Neural progenitor cell (in vitro differentiated cells): ENCODE data around the gene SUMF1. TPM values are rescaled to one million over a fixed set of nuclear protein-coding genes. Genes with fewer than 3 reads are reported as not detected.

Experiments
- DNase-seq: peaks from one replicate; pipeline ENCODE4 v3.0.0-alpha.2; 2016; ENCODE audit warnings: low spot score
- H2AFZ ChIP-seq: fragments of 200-600 bp; sonication (generic); replicated peaks from 2 replicates; pipeline ENCODE4 v1.6.1; 2016; ENCODE audit warnings: antibody characterized with exemption
- H3F3A ChIP-seq: fragments of 200-600 bp; sonication (generic); 2 replicates; pipeline ENCODE4 v1.6.1; 2016; ENCODE audit warnings: antibody characterized with exemption, low read depth
- H3K27ac ChIP-seq: fragments of 200-600 bp; sonication (generic); 2 replicates; pipeline ENCODE4 v1.5.1; 2016; ENCODE audit warnings: mild to moderate bottlenecking
- H3K27me3 ChIP-seq: fragments of 200-600 bp; sonication (generic); 2 replicates; pipeline ENCODE4 v1.6.1; 2016; ENCODE audit warnings: mild to moderate bottlenecking, moderate library complexity
- H3K36me3 ChIP-seq: fragments of 200-600 bp; sonication (generic); 2 replicates; pipeline ENCODE4 v1.5.1; 2016
- H3K4me1 ChIP-seq: fragments of 200-600 bp; sonication (generic); 2 replicates; pipeline ENCODE4 v1.6.1; 2016; ENCODE audit warnings: mixed run types
- H3K4me2 ChIP-seq: fragments of 200-600 bp; sonication (generic); 2 replicates; pipeline ENCODE4 v1.6.1; 2016
- H3K4me3 ChIP-seq: fragments of 200-600 bp; sonication (generic); 2 replicates; pipeline ENCODE4 v1.5.1; 2016
- H3K79me2 ChIP-seq: fragments of 200-600 bp; sonication (generic); 2 replicates; pipeline ENCODE4 v1.6.1; 2016; ENCODE audit warnings: low read depth
- H3K9ac ChIP-seq: fragments of 200-600 bp; sonication (generic); 2 replicates; pipeline ENCODE4 v1.6.1; 2016
- H3K9me3 ChIP-seq: fragments of 200-600 bp; sonication (generic); 2 replicates; pipeline ENCODE4 v1.5.1; 2016; ENCODE audit warnings: low read depth
- H4K20me1 ChIP-seq: fragments of 200-600 bp; sonication (generic); 2 replicates; pipeline ENCODE4 v1.6.1; 2016; ENCODE audit warnings: low read depth
- H3K27ac Mint-ChIP-seq: 3 replicates; pipeline ENCODE4 v1.8.0; 2021; ENCODE audit warnings: mixed read lengths
- H3K27me3 Mint-ChIP-seq: 2 replicates; pipeline ENCODE4 v1.8.0; 2022; ENCODE audit warnings: low read depth, mild to moderate bottlenecking, inconsistent platforms, moderate library complexity, mixed read lengths; ENCODE audit not compliant: insufficient read depth
- H3K36me3 Mint-ChIP-seq: 3 replicates; pipeline ENCODE4 v1.8.0; 2021; ENCODE audit warnings: mixed read lengths
- H3K4me1 Mint-ChIP-seq: 3 replicates; pipeline ENCODE4 v1.8.0; 2021; ENCODE audit warnings: mixed read lengths
- H3K4me3 Mint-ChIP-seq: 3 replicates; pipeline ENCODE4 v1.8.0; 2021; ENCODE audit warnings: mild to moderate bottlenecking, moderate library complexity, mixed read lengths
- H3K9me3 Mint-ChIP-seq: 3 replicates; pipeline ENCODE4 v1.8.0; 2020; ENCODE audit warnings: mixed read lengths
- EZH2 ChIP-seq: fragments of 200-600 bp; sonication (generic); IDR thresholded peaks from 2 replicates; pipeline ENCODE4 v1.6.1; 2017; ENCODE audit warnings: antibody characterized with exemption, mild to moderate bottlenecking, moderate library complexity
- EZH2phosphoT487 ChIP-seq: fragments of 200-600 bp; sonication (generic); IDR thresholded peaks from 2 replicates; pipeline ENCODE4 v1.6.1; 2017; ENCODE audit warnings: antibody characterized with exemption
- total RNA-seq: library from RNA; depleted of rRNA; stranded (reverse); fragments of >200 nt; gene quantifications from 2 replicates; pipeline ENCODE4 v1.2.3, GENCODE V29; 2015; ENCODE audit warnings: low replicate concordance
- TF ChIP-seq, protein P1 (sequence below): fragments of 200-600 bp; sonication (generic); IDR thresholded peaks from 2 replicates; pipeline ENCODE4 v1.5.1; 2017; ENCODE audit warnings: antibody characterized with exemption, mild to moderate bottlenecking

SUMF1 gene
- total RNA-seq, 1 donor from 2014 or later: 10.6 TPM

DNA sequence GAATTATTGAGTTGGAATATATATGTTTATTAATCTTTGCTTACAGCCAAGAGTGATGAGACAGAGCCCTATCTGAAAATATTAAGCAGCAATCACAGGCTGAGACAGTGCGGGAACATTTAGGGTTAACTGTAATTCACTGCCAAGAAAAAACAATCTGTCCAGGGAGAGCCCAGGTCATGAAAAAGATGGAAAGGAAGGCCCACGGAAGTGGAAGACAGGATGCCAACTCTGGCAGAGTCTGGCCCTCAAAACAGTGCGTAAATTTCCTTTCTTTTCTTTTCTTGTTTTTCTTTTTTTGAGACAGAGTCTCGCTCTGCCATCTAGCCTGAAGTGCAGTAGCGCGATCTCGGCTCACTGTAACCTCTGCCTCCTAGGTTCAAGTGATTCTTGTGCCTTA is 67.6 kb downstream of the SUMF1 start:
- no peaks in the 10 kb centered on the region for H3K36me3 ChIP-seq
- no peak overlapping the region for H3K4me2 ChIP-seq
- no peaks in the 10 kb centered on the region for H3K36me3 Mint-ChIP-seq
- no peaks in the 10 kb centered on the region for H3K9me3 ChIP-seq
- H3K4me1 ChIP-seq: no peaks in the 10 kb centered on the region
- no peaks in the 10 kb centered on the region for H3K27me3 Mint-ChIP-seq
- no peaks in the 10 kb centered on the region for H3K27me3 ChIP-seq
- no peaks in the 10 kb centered on the region for H3F3A ChIP-seq
- TF ChIP-seq EZH2 (no peak), EZH2phosphoT487 (no peak)
- TF ChIP-seq, protein P1, sequence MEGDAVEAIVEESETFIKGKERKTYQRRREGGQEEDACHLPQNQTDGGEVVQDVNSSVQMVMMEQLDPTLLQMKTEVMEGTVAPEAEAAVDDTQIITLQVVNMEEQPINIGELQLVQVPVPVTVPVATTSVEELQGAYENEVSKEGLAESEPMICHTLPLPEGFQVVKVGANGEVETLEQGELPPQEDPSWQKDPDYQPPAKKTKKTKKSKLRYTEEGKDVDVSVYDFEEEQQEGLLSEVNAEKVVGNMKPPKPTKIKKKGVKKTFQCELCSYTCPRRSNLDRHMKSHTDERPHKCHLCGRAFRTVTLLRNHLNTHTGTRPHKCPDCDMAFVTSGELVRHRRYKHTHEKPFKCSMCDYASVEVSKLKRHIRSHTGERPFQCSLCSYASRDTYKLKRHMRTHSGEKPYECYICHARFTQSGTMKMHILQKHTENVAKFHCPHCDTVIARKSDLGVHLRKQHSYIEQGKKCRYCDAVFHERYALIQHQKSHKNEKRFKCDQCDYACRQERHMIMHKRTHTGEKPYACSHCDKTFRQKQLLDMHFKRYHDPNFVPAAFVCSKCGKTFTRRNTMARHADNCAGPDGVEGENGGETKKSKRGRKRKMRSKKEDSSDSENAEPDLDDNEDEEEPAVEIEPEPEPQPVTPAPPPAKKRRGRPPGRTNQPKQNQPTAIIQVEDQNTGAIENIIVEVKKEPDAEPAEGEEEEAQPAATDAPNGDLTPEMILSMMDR: no peak
- no peaks in the 10 kb centered on the region for H3K4me1 Mint-ChIP-seq
- no peaks in the 10 kb centered on the region for H4K20me1 ChIP-seq
- H2AFZ ChIP-seq: no peak overlapping the region
- H3K4me3 Mint-ChIP-seq: no peak overlapping the region
- no peak for DNase-seq
- H3K9me3 Mint-ChIP-seq: no peaks in the 10 kb centered on the region
- no peaks in the 10 kb centered on the region for H3K79me2 ChIP-seq
- no peak overlapping the region for H3K4me3 ChIP-seq
- H3K9ac ChIP-seq: no peak overlapping the region
- H3K27ac Mint-ChIP-seq: no peak overlapping the region
- H3K27ac ChIP-seq: no peak overlapping the region

DNA sequence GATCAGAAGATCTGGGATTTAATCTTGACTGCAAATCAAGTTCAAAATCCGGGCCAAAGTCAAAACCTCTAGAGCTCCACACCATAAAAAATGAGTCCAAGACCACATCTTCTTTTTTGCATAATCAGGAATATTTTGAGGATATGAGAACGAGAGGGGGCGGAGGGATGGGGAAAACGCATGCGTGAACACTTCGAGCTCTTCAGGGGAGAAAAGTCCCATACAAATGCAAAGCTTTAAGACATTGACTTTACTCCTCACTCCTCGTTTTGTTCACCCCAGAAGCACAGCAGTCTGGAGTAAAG is 68.2 kb downstream of the SUMF1 start:
- H3K4me2 ChIP-seq: no peak overlapping the region
- no peak overlapping the region for H2AFZ ChIP-seq
- no peaks in the 10 kb centered on the region for H3K9me3 ChIP-seq
- H3K4me3 Mint-ChIP-seq: no peak overlapping the region
- TF ChIP-seq EZH2: no peak
- TF ChIP-seq EZH2phosphoT487: no peak
- no peaks in the 10 kb centered on the region for H3K4me1 Mint-ChIP-seq
- no peaks in the 10 kb centered on the region for H3F3A ChIP-seq
- H3K27ac ChIP-seq: no peak overlapping the region
- no peaks in the 10 kb centered on the region for H3K36me3 ChIP-seq
- H3K4me3 ChIP-seq: no peak overlapping the region
- DNase-seq: no peak
- no peaks in the 10 kb centered on the region for H3K79me2 ChIP-seq
- H3K27me3 ChIP-seq: no peaks in the 10 kb centered on the region
- no peaks in the 10 kb centered on the region for H4K20me1 ChIP-seq
- H3K27me3 Mint-ChIP-seq: no peaks in the 10 kb centered on the region
- no peak overlapping the region for H3K9ac ChIP-seq
- H3K36me3 Mint-ChIP-seq: no peaks in the 10 kb centered on the region
- H3K9me3 Mint-ChIP-seq: no peaks in the 10 kb centered on the region
- H3K4me1 ChIP-seq: no peaks in the 10 kb centered on the region
- no peak overlapping the region for H3K27ac Mint-ChIP-seq

DNA sequence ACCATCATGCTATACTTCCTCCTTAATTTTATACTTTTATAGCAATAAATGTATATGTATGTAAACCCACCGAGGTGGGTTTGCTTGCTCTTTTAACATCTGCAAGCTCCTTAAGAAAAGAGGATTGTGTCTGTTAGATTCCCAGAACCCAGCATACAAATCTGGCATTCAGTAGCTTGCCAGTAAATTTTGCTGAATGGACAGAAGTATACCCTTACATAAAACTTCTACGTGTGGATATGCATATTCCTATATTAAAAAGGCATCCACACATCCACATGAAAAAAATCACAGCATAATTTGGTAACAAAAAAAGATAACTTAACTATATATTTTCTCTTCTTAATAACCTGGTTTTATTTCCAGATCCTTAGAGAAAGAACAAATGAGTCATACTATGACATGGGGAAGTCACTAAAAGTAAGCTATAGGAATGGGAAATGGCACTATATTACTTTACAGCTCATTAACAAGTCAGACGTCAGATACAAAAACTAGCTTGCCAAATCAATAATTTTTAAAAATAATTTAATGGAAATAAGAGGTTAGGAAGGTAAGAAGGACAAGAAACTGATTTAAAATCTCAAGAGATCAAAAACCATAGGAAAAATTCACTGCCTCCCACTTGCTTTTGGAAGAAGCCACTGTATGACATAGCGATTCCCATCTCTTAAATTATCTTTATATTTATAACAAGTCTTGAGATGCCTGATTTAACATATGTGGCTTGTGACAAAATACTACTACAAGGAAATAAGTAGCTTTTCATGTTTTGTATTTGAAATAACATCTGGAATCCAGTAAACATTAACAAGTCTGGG is 68.7 kb downstream of the SUMF1 start:
- no peaks in the 10 kb centered on the region for H3K4me1 ChIP-seq
- Mint-ChIP-seq H3K27ac (no peak overlapping the region), H3K36me3 (no peaks in the 10 kb centered on the region), H3K9me3 (no peaks in the 10 kb centered on the region), H3K27me3 (no peaks in the 10 kb centered on the region), H3K4me3 (no peak overlapping the region), H3K4me1 (no peaks in the 10 kb centered on the region)
- no peaks in the 10 kb centered on the region for H3K9me3 ChIP-seq
- H3K79me2 ChIP-seq: no peaks in the 10 kb centered on the region
- no peaks in the 10 kb centered on the region for H3K27me3 ChIP-seq
- H3K4me2 ChIP-seq: no peak overlapping the region
- no peak overlapping the region for H2AFZ ChIP-seq
- no peak overlapping the region for H3K4me3 ChIP-seq
- H3K36me3 ChIP-seq: no peaks in the 10 kb centered on the region
- H3F3A ChIP-seq: no peaks in the 10 kb centered on the region
- no peak overlapping the region for H3K9ac ChIP-seq
- TF ChIP-seq EZH2 (no peak), EZH2phosphoT487 (no peak)
- TF ChIP-seq, protein P1: no peak
- no peaks in the 10 kb centered on the region for H4K20me1 ChIP-seq
- H3K27ac ChIP-seq: no peak overlapping the region
- no peak for DNase-seq

DNA sequence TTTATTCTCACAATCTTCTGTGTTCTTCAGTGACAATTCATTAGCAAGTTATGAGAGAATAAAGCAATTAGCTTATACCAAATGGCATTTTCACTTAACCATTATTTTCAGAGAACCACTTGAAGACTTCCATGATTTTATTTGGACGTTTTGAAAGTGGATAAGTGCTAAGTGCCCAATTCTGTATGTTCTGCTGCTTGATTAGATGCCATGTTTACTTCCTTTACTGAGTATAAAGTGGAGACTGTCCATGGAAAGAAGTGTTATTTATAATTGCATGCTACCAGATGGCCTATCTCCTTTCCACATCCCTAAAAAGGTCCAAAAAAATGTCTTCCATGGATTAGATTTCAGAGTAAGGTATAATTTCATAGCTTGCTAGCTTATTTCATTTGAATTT is 69.6 kb downstream of the SUMF1 start:
- no peaks in the 10 kb centered on the region for H3K9me3 Mint-ChIP-seq
- H3K27me3 Mint-ChIP-seq: no peaks in the 10 kb centered on the region
- H3K36me3 Mint-ChIP-seq: no peaks in the 10 kb centered on the region
- no peak overlapping the region for H3K4me3 ChIP-seq
- H3K4me2 ChIP-seq: no peak overlapping the region
- DNase-seq: no peak
- no peaks in the 10 kb centered on the region for H3K4me1 ChIP-seq
- no peaks in the 10 kb centered on the region for H3K27me3 ChIP-seq
- no peaks in the 10 kb centered on the region for H3F3A ChIP-seq
- no peak for TF ChIP-seq EZH2phosphoT487
- no peak for TF ChIP-seq EZH2
- TF ChIP-seq, protein P1: no peak
- no peaks in the 10 kb centered on the region for H3K36me3 ChIP-seq
- no peaks in the 10 kb centered on the region for H4K20me1 ChIP-seq
- no peaks in the 10 kb centered on the region for H3K4me1 Mint-ChIP-seq
- H2AFZ ChIP-seq: no peak overlapping the region
- H3K79me2 ChIP-seq: no peaks in the 10 kb centered on the region
- no peak overlapping the region for H3K9ac ChIP-seq
- H3K27ac ChIP-seq: no peak overlapping the region
- H3K27ac Mint-ChIP-seq: no peak overlapping the region
- H3K4me3 Mint-ChIP-seq: no peak overlapping the region
- no peaks in the 10 kb centered on the region for H3K9me3 ChIP-seq
